HUES64 (cell line): ENCODE results near the gene CRACDL.

Source experiments
- H3K27ac ChIP-seq: 2 replicates; pipeline ENCODE4 v1.7.0; 2013; ENCODE audit warnings: low read depth, low read length, inconsistent platforms
- H3K27me3 ChIP-seq: 2 replicates; pipeline ENCODE4 v1.6.1; 2013; ENCODE audit warnings: mild to moderate bottlenecking, low read length; ENCODE audit not compliant: insufficient read depth
- H3K36me3 ChIP-seq: 2 replicates; pipeline ENCODE4 v1.6.1; 2013; ENCODE audit warnings: mild to moderate bottlenecking, low read length; ENCODE audit not compliant: insufficient read depth
- H3K4me1 ChIP-seq: 2 replicates; pipeline ENCODE4 v1.6.1; 2013; ENCODE audit warnings: mild to moderate bottlenecking, low read length, moderate library complexity; ENCODE audit not compliant: insufficient read depth
- H3K4me3 ChIP-seq: 2 replicates; pipeline ENCODE4 v1.5.1; 2013; ENCODE audit warnings: mild to moderate bottlenecking, low read length, moderate library complexity
- H3K9ac ChIP-seq: 2 replicates; pipeline ENCODE4 v1.6.1; 2013; ENCODE audit warnings: mild to moderate bottlenecking, low read depth, low read length
- H3K9me3 ChIP-seq: 2 replicates; pipeline ENCODE4 v1.6.1; 2013; ENCODE audit warnings: low read depth, low read length; ENCODE audit not compliant: insufficient read depth
- WGBS: fragments of 150-250, 120-280 bp; methylation state at CpG from one replicate; pipeline ENCODE4 v1.1.7; 2013; ENCODE audit warnings: missing lambda C conversion rate; 5-methylcytosine and 5-hydroxymethylcytosine counted together

CRACDL gene

DNA sequence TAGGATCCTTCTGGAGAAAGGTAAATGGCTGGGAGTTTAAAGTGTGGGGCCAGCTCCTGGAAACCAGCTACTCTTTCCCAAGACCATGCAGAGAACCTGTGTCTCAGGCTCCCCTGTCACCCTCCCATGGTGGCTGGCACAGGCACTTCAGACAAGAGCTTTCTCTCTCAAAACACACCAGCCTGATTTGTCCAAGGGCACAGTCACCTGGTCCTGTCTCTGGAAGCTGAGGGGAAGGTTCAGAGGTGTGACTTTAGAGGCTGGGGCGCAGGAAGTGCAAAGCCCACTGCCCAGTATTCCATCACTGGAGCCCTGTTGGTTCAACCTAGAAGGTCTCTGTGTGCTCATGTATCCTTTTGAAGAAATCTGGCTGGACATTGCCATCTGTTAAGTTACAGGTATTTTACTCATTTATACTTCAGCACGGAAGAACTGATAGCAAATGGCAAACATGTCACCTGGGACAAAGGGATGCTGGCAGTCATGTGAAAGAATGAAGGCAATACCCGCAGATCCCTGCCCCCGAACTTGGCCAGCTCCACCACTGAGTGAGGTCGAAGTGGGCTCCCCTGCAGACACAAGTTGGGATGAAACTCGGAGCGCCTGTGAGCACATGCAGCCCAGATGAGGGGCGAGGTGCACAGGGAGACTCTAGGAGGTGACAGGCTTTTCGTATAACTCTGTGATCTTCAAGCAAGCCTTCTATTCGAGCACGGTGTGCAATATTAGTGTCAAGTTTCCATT lies 108.2 kb downstream of the CRACDL start:
- Histone ChIP-seq H3K9ac (no peak overlapping the region), H3K9me3 (no peaks in the 10 kb centered on the region), H3K4me1 (no peaks in the 10 kb centered on the region), H3K4me3 (no peak overlapping the region), H3K27ac (no peak overlapping the region), H3K36me3 (no peaks in the 10 kb centered on the region), H3K27me3 (peaks cover 29% of the 10 kb centered on the region)
- WGBS: 87% methylated on average over 11 of the region's 11 CpGs

DNA sequence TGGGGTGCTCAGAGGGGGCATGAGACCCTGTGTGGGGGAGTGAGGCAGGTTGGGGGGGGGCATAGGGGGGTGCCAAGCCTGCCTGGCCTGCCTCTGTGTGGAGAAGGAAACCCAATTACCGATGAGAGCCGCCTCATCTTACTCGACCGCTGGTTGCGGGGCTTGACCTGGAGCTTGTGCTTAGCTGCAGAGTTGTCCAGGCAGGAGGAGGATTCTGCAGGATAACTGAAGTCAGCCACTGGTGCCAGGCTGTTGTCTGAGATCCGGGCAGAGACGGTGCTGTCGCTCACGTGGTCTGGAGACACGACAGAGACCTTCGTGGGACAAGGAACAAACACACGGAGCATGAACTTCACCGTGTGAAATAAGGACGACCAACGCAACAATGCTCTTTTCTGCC lies 109.2 kb downstream of the CRACDL start:
- Histone ChIP-seq H3K9me3 (no peaks in the 10 kb centered on the region), H3K36me3 (no peaks in the 10 kb centered on the region), H3K27ac (no peak overlapping the region), H3K27me3 (peaks cover 39% of the 10 kb centered on the region), H3K4me3 (no peak overlapping the region), H3K9ac (no peak overlapping the region), H3K4me1 (no peaks in the 10 kb centered on the region)
- 97% methylated on average over 15 of the region's 15 CpGs for WGBS

- 89% methylated on average over 6 of the region's 6 CpGs for WGBS
These were observed 110.2 kb downstream of the CRACDL start for GRCh38 chr2:98825858-98826257.

DNA sequence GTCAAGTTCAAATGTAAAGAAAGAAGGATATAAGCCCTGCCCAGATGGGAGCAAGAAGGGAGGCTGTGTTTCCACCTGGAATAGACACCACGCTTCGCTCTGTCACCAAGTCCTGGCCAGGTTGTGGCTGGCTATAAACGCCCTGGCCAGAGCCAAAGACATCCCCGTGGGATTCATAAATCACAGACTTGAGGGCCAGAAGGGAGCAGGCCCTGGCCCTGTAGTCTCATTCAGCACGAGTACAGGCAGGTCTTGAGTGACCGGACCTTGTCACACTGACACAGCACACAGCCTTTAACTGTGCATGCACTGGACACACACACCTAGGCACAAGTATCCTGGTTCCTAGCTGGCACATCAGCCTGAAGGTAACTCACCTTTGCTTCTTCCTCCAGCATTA lies 110.6 kb downstream of the CRACDL start:
- no peaks in the 10 kb centered on the region for H3K4me1 ChIP-seq

More at GRCh38 chr2:98825858-98826257, 110.2 kb downstream of the CRACDL start:
- H3K9me3 ChIP-seq: no peaks in the 10 kb centered on the region
- no peaks in the 10 kb centered on the region for H3K4me1 ChIP-seq
- no peaks in the 10 kb centered on the region for H3K36me3 ChIP-seq
- H3K27ac ChIP-seq: no peak overlapping the region
- H3K27me3 ChIP-seq: peaks cover 49% of the 10 kb centered on the region
- H3K9ac ChIP-seq: no peak overlapping the region
- H3K4me3 ChIP-seq: no peak overlapping the region

DNA sequence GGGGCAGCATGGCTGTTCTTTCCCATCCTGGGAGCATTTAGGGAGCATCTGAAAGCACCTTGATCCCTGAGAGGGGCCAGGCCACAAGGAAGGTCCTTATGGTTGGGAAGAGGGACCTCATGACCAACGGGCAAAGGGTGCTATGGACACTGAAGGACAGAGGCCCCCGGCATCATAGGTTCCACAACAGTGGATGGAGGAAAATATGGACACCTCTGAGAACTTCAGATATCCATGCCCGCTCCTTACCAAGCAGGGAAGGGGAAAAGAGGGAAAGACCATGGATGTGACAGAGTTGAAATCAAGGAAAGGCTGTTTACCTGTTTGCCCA lies 111.0 kb downstream of the CRACDL start:
- WGBS: 91% methylated on average over 3 of the region's 3 CpGs
- Histone ChIP-seq H3K27ac (no peak overlapping the region), H3K9me3 (no peaks in the 10 kb centered on the region), H3K4me1 (no peaks in the 10 kb centered on the region), H3K27me3 (peaks cover 53% of the 10 kb centered on the region), H3K36me3 (no peaks in the 10 kb centered on the region), H3K4me3 (no peak overlapping the region), H3K9ac (no peak overlapping the region)

More for the DNA sequence above, 110.6 kb downstream of the CRACDL start:
- Histone ChIP-seq H3K27me3 (peaks cover 53% of the 10 kb centered on the region), H3K27ac (no peak overlapping the region), H3K9ac (no peak overlapping the region), H3K4me3 (no peak overlapping the region), H3K9me3 (no peaks in the 10 kb centered on the region), H3K36me3 (no peaks in the 10 kb centered on the region)
- 92% methylated on average over 6 of the region's 6 CpGs for WGBS

DNA sequence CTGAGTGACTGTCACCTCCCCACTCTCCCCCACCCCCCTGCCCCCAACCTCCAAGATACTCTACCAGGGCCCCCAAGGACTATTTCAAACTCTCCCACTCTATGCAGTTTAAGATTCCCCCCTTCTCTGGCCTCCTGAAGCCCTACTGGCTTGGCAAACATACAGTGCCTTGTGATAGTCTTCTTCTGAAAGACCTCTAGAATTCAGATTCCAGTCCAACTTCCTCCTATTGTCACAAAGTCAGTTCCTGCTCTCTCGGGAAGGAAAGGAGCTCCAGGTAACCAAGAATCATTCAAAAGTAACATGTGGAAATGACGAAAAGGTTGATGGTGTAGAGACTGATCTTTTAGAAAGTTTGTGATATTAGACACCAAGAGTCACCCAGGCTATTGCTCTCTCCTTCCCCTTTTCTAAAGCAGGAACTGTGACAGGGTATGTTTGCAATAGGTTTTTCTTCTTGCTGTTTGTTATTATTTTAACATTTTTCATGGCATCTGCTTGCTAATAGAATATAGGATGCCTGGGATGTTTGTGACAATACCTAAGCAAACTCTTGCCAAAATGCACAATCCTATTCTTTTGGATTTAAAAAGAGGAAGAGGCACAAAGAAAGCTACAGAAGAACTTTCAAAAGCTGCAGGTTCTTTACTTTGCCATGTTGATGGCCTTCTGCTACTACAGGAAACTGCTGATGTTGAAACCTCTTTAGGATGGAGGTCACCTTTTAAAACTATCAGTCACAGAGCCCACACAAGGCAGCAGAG lies 111.6 kb downstream of the CRACDL start:
- no peak overlapping the region for H3K9ac ChIP-seq
- no peaks in the 10 kb centered on the region for H3K9me3 ChIP-seq
- no peaks in the 10 kb centered on the region for H3K36me3 ChIP-seq
- H3K27me3 ChIP-seq: peaks cover 53% of the 10 kb centered on the region
- H3K27ac ChIP-seq: no peak overlapping the region
- H3K4me3 ChIP-seq: no peak overlapping the region
- 89% methylated on average over 2 of the region's 2 CpGs for WGBS
- no peaks in the 10 kb centered on the region for H3K4me1 ChIP-seq

DNA sequence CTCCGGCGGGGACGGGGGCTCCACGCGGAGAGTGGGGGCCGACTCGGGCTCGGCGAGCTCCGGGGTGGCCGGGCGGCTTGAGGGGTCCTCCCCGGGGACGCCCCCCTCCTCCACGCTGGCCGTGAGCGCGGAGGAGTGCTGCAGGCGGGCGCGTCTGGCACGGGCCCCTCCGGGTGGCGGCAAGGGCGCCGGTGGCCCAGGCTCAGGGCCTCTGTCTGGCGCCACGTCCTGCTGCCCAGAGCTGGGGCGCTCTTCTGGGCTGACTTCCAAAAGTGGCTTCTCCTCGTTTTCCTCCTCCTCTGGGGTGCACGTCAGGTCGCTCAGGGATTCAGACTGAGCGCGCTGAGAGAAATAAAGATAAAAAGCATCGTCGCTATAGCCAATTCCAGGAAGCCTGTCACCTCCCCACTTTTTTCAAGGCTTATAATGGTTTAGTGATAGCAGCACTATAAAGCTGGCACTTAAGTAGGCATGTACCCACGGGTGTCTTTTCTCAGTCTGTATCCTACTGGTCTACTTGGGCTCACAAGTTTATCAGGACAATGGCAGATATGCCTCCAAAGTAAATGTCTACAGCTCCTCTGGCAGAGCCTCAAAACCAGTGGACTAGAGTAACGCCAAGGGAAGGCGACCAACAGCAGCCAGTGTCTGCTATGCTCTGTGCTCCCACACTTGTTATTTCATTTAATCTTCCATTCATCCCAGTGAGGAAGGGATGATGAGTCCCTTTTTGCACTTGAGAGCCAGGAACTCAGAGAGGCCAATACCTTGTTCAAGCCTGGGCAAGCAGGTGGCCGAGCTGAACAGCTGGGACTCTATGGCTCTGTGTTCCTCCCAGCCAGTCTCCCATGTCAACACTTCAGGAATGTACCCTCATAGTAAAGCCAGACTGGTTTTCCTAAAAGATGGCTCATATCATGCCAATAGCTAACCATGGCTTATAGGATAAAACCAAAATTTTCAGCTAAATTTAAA lies 112.5 kb downstream of the CRACDL start:
- Histone ChIP-seq H3K9me3 (no peaks in the 10 kb centered on the region), H3K27me3 (peaks cover 53% of the 10 kb centered on the region), H3K9ac (peak overlapping the region; percentile 64; the same call in 1 of the 2 replicates), H3K36me3 (no peaks in the 10 kb centered on the region), H3K27ac (no peak overlapping the region), H3K4me1 (no peaks in the 10 kb centered on the region), H3K4me3 (peak overlapping the region; percentile 56)
- WGBS: 33% methylated on average over 40 of the region's 40 CpGs

DNA sequence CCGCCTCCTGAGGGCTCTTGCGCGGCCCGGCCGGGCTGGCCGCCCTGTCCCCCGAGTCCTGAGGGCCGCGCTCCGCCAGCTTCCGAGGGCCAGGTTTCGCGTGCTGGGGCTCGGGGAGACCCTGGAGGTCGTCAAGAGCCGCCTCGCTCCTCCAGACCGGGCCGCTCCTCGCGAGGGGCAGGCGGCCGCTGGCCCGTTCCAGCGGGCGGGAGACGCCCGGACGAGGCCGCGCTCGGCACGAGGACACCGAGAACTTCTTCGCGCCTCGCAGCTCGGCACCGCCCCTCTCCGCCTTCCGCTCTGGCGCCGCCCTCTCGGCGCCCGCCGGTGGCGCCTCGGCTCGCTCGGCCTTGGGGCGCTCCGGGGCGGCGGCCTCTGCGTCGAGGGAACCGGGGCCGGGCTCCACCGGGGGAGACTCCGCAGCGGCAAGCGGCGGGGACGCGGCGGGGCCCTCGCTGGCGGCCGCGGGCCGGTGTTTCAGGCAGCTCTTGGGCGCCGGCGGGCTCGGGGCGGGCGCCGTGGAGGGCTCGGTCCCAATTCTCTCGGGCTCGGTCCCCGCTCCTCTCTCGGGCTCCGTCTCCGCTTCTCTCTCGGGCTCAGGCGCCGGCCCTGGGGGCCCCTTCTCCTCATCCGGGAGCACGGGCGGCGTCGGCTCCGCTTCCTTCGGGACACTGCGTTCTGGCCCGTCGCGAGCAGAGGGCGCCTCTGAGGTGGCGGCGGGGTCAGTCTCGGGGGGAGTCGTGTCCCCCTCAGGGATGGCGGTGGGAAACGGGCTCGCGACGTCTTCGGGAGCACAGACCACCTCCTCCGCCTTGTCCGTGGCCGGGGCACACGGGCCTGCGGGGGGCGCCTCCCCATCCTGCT lies 113.5 kb downstream of the CRACDL start:
- WGBS: 23% methylated on average over 117 of the region's 117 CpGs
- Histone ChIP-seq H3K36me3 (no peaks in the 10 kb centered on the region), H3K9ac (peak overlapping the region; percentile 64; the same call in 1 of the 2 replicates), H3K4me1 (no peaks in the 10 kb centered on the region), H3K27me3 (peaks cover 53% of the 10 kb centered on the region), H3K4me3 (peak overlapping the region; percentile 56), H3K9me3 (no peaks in the 10 kb centered on the region), H3K27ac (no peak overlapping the region)

DNA sequence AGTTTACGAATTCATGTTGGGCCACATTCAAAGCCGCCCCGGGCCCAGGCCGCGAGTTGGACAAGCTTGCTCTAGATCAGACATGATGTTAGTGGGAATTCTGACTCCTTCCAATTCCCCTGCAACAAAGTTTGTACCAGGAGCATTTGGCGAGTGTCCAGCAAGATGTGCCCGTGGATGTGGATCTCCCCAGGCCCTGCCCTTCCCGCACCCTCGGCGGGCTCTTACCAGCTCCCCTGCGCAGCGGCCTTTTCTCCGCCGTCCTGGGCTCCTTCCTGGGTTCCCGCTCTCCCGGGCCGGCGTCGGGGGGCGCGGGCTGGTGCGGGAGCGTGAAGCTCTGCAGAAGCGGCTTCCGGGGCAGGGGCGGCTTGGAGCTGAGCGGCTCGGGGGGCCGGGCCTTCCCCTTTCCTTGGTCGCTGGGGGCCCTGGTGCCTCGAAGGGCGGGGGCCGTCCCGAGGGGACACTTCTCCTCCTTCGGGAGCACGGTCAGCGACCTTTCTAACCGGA lies 114.3 kb downstream of the CRACDL start:
- Histone ChIP-seq H3K36me3 (no peaks in the 10 kb centered on the region), H3K4me3 (no peak overlapping the region), H3K27me3 (peaks cover 53% of the 10 kb centered on the region), H3K9ac (no peak overlapping the region), H3K4me1 (no peaks in the 10 kb centered on the region), H3K9me3 (no peaks in the 10 kb centered on the region), H3K27ac (no peak overlapping the region)
- 96% methylated on average over 38 of the region's 38 CpGs for WGBS

- Histone ChIP-seq H3K4me3 (no peak overlapping the region), H3K9ac (no peak overlapping the region), H3K27me3 (peaks cover 38% of the 10 kb centered on the region), H3K27ac (no peak overlapping the region), H3K9me3 (no peaks in the 10 kb centered on the region), H3K36me3 (no peaks in the 10 kb centered on the region), H3K4me1 (no peaks in the 10 kb centered on the region)
- WGBS: 92% methylated on average over 5 of the region's 5 CpGs
These were observed 116.7 kb downstream of the CRACDL start for GRCh38 chr2:98819231-98819766.
